GM18873 (cell line): ENCODE data around the gene COL15A1.

Source experiments
- ATAC-seq: cut with Tn5 transposase; IDR thresholded peaks from one replicate; pipeline ENCODE4 v1.9.1; 2021; ENCODE audit warnings: mild to moderate bottlenecking, moderate library complexity, moderate number of reproducible peaks; ENCODE audit not compliant: unreplicated experiment, low FRiP score

COL15A1 gene

GRCh38 chr9:99050292-99050911 lies 106.7 kb downstream of the COL15A1 start:
- no peak for ATAC-seq

GRCh38 chr9:99050924-99051323 lies 107.2 kb downstream of the COL15A1 start:
- ATAC-seq: no peak

GRCh38 chr9:99051406-99051805 lies 107.7 kb downstream of the COL15A1 start:
- no peak for ATAC-seq

GRCh38 chr9:99051851-99052250 lies 108.1 kb downstream of the COL15A1 start:
- no peak for ATAC-seq

- ATAC-seq: no peak
These were observed 109.4 kb downstream of the COL15A1 start for GRCh38 chr9:99052815-99053715.

- no peak for ATAC-seq
These were observed 110.9 kb downstream of the COL15A1 start for GRCh38 chr9:99054581-99054980.

GRCh38 chr9:99055384-99055783 lies 111.7 kb downstream of the COL15A1 start:
- ATAC-seq: no peak

GRCh38 chr9:99056186-99056585 lies 112.5 kb downstream of the COL15A1 start:
- ATAC-seq: no peak

GRCh38 chr9:99056886-99057664 lies 113.4 kb downstream of the COL15A1 start:
- no peak for ATAC-seq

- peak; percentile 83 for ATAC-seq
These were observed 114.2 kb downstream of the COL15A1 start for GRCh38 chr9:99057665-99058625.

- ATAC-seq: no peak
These were observed 115.5 kb downstream of the COL15A1 start for GRCh38 chr9:99058964-99059921.

GRCh38 chr9:99060621-99061020 lies 116.9 kb downstream of the COL15A1 start:
- ATAC-seq: no peak

GRCh38 chr9:99062549-99062948 lies 118.8 kb downstream of the COL15A1 start:
- ATAC-seq: no peak

GRCh38 chr9:99063522-99063921 lies 119.8 kb downstream of the COL15A1 start:
- ATAC-seq: no peak

GRCh38 chr9:99066571-99066970 lies 122.9 kb downstream of the COL15A1 start:
- ATAC-seq: no peak

- no peak for ATAC-seq
These were observed 125.4 kb downstream of the COL15A1 start for GRCh38 chr9:99069075-99069474.

GRCh38 chr9:99069546-99069945 lies 125.8 kb downstream of the COL15A1 start:
- ATAC-seq: no peak

- no peak for ATAC-seq
These were observed 127.0 kb downstream of the COL15A1 start for GRCh38 chr9:99070681-99071080.
